Stimulated activated CD4-positive, alpha-beta T cell treated with anti-CD3 and anti-CD28 coated beads, Interleukin-4, amount 100 ng/mL, for 4 hours (primary cell): ENCODE measurements around the gene CACNA1G.

Source experiments
- DNase-seq, 2 experiments: peaks; one replicate each; pipeline ENCODE4 v3.0.0-alpha.2; 2020

The CACNA1G gene

DNA sequence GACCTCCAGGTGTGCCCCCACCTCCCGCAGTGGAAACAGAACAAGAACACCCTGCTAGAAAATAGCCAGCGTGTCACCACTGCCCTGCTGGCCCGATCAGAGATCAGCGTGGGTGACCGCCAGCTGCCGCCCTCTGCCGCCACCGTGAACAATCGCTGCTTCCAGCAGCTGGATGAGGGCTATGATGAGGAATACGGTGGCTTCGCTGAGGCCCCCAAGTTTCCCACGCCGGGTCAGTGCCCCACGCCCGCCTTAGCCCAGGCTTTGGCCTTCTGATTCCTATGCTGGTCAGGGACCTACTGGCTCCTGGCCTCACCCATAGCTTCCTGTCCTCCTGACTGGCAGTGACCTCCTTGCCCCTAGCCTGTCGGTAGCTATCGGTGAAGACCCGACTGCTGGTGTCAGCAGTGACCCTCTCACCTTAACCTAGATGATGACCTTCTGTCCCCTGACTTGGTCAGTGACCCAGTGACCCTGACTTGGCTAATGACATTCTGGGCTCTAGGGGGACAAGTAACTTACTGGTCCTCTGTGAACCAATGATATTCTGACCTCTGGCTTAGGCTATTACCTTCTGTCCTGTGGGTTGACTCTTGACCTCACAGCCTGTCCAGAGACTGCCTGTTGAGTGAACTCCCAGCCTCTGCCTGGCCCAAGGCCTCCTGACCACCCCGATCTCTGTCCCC lies 11.1 kb upstream of the CACNA1G start:
- DNase-seq, result no peak

- DNase-seq, result no peak
Measured at GRCh38 chr17:50549969-50550368, 10.5 kb upstream of the CACNA1G start.

DNA sequence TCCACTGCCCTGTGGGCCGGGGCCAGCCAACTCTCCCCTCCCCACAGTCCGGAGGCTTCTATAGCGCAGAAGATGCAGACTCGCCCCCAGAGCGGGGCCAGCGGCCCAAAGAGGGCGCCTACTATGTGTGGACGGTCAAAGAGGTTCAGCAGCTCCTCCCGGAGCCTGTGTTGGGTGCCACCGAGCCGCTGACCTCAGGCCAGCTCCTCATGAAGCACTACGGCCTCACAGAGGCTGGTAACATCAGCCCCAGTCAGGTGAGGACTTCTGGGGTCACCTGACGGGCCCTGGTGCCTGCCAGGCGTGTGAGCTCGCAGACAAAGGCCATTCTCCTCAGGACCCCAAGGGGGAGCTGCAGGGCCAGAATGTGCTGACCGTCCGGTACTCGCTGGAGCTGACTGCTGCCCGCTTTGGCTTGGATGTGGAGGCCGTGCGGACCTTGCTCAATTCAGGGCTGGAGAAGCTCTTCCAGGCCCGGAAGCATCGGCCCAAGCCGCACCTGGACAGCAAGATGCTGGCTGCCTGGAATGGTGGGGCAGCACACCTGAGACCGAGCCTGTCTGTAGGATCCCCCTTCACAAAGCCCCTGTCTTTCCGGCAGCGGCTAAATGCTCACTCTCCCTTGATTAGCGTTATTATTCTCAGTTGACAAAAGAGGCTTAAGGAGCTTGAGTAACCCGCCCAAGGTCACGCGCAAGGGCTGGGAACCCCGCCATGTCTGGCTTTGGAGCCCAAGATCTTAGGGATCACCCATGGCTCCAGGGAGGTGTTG lies 9.7 kb upstream of the CACNA1G start:
- DNase-seq, result no peak

- no peak for DNase-seq
Measured at GRCh38 chr17:50551433-50551815, 9.1 kb upstream of the CACNA1G start.

DNA sequence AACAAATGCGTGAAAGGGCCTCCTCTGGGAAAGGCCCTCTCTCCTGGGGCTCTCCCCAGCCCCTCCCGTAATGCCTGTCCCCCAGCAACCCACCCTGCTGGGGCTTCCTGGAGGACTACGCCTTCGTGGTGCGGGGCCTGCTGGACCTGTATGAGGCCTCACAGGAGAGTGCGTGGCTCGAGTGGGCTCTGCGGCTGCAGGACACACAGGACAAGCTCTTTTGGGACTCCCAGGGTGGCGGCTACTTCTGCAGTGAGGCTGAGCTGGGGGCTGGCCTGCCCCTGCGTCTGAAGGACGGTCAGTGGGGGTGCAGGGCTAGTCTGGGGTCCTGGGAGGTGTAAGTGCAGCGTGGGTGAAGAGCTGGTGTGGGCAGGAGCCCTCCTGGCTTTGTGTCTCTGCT lies 8.6 kb upstream of the CACNA1G start:
- DNase-seq, result no peak

GRCh38 chr17:50554201-50554600 lies 6.3 kb upstream of the CACNA1G start:
- no peak for DNase-seq

DNA sequence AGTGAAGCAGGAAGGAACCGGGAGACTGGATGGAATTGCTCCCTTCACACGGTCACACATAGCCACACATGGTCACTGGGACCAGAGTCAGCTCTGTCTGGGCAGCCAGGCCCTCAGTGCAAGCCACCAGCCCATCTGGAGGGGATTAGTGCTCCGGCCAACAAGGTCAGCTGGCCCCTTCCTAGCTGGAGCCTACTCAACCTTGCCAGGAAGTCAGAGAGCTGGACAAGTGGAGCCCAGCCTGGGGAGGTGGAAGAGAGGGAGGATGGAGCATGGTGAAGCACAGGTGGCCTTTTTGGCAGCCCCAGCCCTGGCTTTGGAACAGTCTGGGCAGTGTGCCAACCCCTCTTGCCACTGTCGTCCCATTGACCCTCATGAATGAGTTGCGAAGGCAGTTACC lies 3.7 kb upstream of the CACNA1G start:
- no peak for DNase-seq

GRCh38 chr17:50557630-50558029 lies 2.9 kb upstream of the CACNA1G start:
- no peak for DNase-seq

GRCh38 chr17:50558091-50558490 lies 2.4 kb upstream of the CACNA1G start:
- DNase-seq, result no peak

GRCh38 chr17:50558581-50558940 lies 2.0 kb upstream of the CACNA1G start:
- DNase-seq, result no peak

- peak in 1 of 2 experiments; percentile 20 for DNase-seq
Measured at GRCh38 chr17:50558941-50559614, 1.4 kb upstream of the CACNA1G start.

DNA sequence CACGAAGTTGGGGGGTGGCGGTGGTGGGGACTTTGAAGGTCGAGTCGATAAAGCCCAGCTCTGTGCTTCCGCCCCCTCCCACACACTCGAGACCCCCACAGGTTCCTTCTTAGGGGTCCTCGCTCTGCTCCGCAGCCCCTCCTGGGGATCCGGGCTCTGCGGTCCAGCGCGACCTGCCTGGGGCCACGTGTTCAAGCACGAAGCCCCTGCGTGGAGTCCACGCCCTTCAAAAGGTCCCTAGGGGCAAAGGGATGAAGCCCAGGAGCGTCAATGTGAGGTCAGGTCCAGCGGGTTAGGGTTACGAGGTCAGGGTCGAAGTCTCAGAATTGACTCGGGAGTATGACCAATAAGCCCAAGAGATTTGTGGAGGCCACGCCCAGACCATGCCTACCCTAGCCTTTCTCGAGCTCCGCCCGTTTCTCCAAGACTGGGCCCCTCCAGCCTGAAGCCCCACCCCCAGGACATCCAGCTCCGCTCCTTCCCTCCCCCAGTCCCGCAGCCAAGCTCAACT lies 786 bp upstream of the CACNA1G start:
- DNase-seq, result peak in 1 of 2 experiments; percentile 21

DNA sequence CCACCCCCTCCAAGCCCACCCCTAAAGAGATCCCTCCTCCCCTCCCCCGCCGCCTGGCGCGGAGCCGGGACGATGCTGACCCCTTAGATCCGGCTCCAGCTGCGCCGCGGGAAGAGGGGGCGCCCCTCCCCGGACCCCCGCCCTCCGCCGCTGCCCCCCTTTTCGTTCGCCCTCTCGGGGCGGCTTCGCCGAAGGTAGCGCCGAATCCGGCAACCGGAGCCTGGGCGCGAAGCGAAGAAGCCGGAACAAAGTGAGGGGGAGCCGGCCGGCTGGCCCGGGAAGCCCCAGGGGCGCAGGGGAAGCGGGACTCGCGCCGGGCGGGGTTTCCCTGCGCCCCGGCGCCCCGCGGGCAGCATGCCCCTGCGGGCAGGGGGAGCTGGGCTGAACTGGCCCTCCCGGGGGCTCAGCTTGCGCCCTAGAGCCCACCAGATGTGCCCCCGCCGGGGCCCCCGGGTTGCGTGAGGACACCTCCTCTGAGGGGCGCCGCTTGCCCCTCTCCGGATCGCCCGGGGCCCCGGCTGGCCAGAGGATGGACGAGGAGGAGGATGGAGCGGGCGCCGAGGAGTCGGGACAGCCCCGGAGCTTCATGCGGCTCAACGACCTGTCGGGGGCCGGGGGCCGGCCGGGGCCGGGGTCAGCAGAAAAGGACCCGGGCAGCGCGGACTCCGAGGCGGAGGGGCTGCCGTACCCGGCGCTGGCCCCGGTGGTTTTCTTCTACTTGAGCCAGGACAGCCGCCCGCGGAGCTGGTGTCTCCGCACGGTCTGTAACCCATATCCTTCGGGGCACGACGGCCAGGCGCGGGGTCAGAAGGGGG lies 623 bp downstream of the CACNA1G start:
- DNase-seq, result no peak

GRCh38 chr17:50561746-50562141 lies 1.2 kb downstream of the CACNA1G start:
- no peak for DNase-seq

DNA sequence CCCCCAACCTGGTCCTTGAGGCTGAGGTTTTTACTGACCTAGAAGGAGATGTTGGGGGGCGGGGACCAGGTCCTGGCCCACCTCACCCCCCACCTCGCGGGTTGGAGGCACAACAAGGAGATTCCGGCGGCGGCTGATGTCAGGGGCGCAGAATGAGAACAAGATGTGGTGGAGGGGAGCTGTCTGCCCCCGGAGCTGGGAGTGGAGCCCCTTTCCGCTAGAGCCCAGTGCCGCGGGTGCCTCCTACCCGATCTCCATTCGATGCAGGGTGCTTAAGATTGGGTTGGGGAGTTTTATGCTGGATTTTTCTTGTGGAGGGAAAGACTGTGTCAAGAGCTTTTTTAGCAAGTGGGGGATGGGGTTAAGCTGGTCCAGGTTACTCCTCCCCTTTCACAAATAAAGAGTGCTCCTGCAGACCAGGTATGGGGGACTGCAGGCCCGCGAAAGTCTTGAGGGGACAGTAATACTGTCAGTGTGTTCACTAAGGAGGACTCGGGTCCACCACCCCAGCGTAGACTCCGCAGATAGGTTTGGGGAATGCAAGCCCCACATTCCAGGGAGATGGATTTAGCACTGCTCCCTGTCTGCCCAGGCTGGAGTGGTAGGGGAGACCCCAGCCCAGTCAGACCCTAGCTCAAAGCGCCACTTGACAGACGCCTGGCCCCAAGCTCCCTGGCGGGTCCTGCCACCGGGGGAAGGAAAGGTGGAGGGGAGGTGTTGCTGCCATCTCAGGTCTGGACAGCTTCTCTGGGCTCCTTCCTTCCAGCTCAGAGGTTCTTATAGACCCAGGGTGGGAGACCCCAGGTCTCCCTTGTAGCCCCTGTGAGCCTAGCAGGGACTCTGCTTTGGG lies 2.0 kb downstream of the CACNA1G start:
- DNase-seq, result no peak

DNA sequence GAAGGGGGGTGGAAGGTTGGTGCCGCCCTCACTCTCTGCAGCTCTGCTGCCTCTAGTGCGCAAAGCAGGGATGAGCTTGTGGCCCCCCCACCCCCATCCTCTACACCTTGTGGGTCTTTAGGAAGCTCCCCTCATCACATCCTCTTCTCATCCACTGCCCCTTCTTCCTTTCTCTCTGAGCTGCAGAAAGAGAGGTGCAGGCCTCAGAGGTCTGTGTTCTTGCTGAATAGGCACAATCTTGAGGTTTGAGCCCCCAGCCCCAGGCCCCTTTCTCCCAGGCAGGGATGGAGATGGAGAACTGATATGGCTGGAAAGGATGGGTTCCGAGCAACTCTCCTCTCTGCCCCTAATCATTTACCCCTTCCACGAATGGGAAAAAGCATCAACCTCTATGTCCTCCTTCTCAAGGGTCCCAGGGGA lies 2.6 kb downstream of the CACNA1G start:
- DNase-seq, result no peak

DNA sequence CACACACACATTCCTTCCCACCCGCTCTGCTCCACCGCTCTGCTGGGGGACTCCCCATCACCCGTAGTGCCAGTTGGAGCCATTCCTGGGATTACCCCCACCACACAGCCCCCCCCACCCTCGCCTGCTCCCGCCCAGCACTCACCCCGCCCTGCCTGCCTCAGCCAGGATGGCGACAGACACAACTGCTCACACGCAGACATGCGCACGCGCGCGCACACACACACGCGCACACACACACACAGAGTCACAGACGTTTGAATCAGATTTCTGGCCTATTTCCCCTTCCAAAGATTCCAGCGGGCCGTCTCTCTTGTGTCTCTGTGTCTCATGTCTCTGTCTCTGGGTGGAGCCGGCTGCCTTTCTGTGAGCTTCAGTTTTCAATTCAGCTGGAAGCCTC lies 4.4 kb downstream of the CACNA1G start:
- no peak for DNase-seq

DNA sequence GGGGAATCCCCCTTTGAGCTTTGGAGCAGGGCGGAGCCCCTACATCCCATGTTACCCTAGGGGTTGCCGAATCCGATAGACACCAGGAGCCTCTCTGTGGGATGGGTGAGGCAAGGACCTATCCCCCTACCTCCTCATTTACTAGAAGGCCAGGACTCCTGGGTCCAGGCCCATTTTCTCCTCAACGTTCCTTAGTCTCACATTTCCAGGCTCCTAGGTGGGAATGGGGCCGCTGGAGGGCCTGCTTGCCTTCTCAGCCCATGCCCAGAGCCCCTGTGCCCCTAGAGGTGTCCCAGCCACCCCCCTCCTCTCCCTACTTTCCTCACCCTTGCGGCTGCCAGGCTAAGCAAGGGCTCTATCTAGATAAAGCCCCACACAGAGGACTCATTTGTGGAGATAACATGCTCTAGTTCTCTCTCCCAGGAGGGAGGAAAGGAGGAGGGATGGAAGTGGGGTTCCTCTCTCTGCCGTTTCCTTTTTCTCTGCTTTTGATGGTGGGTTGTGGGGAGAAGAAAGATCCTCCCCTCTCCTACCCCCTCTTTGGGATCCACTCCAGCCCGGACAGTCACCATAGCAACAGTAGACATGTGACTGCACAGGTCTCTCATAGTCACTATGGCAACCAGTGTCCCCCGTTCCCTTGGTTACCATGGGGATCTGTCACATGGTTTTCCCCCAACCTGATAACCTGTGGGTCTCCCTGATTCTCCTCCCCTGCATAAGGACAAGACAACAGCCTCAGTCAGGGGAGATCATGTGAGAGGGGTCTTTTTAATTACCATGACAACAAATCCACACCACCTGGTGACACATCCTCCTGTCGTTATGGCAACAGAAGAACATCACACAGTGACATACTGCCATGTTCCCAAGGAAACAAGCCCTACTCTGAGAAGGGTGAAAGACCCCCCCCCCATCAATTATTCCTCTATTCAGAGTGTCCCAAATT lies 5.2 kb downstream of the CACNA1G start:
- no peak for DNase-seq

DNA sequence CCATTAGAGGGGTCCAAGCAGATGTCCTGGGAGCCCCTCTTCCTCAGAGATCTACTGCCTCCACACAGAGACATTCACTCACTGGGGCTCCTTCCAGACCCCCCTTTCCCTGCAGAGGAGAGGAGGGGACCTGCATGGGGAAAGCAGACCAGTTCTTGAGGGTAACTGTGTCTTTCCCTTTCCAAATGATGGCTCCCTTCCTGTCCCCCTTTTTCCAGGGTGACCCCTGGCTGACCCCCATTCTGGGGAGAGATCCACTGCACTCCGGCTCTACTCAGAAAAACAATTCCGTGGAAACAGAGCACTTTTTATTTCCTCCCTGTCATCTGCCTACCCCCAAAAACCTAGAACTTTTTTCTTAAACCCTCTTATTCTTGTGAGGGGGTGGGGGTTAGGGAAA lies 6.4 kb downstream of the CACNA1G start:
- DNase-seq, result no peak

- no peak for DNase-seq
Measured at GRCh38 chr17:50568659-50569058, 8.1 kb downstream of the CACNA1G start.

DNA sequence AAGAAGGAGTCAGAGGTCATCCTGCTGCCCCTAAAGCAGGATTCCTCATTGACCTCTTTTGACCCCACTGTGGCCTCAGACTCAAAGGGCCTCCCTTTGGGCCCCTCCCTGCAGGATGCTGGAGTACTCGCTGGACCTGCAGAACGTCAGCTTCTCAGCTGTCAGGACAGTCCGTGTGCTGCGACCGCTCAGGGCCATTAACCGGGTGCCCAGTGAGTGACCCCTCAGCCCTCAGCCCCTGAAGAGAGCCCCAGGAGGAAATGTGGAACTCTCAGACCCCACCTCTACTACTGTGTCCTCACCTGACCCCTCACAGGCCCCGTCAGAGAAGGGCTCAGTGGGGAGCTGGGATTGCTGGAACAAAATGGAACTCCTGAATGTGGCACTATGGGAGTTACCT lies 9.1 kb downstream of the CACNA1G start:
- DNase-seq, result no peak
